Cardiac muscle cell (in vitro differentiated cells and primary cell): ENCODE results near the gene EYA4. TPM values are rescaled to one million over a fixed set of nuclear protein-coding genes. Genes with fewer than 3 reads are reported as not detected.

Experiments used
- DNase-seq, 2 donors: peaks; one replicate each; pipeline versions ENCODE4 v3.0.0 to v3.0.0-alpha.2; 2010 to 2017; ENCODE audit warnings: low read depth in 1 of 2, low spot score in 1 of 2
- H3K27ac ChIP-seq: fragments of 200-600 bp; sonication (generic); 2 replicates; pipeline ENCODE4 v1.5.1; 2016
- H3K27me3 ChIP-seq: fragments of 200-600 bp; sonication (generic); 2 replicates; pipeline ENCODE4 v1.6.0; 2016; ENCODE audit warnings: control low read depth
- H3K36me3 ChIP-seq: fragments of 200-600 bp; sonication (generic); 2 replicates; pipeline ENCODE4 v1.5.1; 2016; ENCODE audit warnings: control low read depth
- H3K4me1 ChIP-seq: fragments of 200-600 bp; sonication (generic); 2 replicates; pipeline ENCODE4 v1.8.1; 2017; ENCODE audit warnings: low read depth, mild to moderate bottlenecking, mixed run types
- H3K4me3 ChIP-seq: fragments of 200-600 bp; sonication (generic); 2 replicates; pipeline ENCODE4 v1.5.1; 2016; ENCODE audit warnings: mild to moderate bottlenecking
- H3K9me3 ChIP-seq: fragments of 200-600 bp; sonication (generic); 2 replicates; pipeline ENCODE4 v1.5.1; 2017; ENCODE audit warnings: low read depth, mild to moderate bottlenecking, control low read depth
- polyA plus RNA-seq: library from polyadenylated mRNA; unstranded; fragments of >200 nt; fragmentation: Nextera tagmentation; extraction: Ambion mirVana; gene quantifications from 2 replicates; pipeline ENCODE4 v1.2.1, GENCODE V29; 2016
- total RNA-seq: library from RNA; depleted of rRNA; stranded (reverse); fragments of >200 nt; gene quantifications from 2 replicates; pipeline ENCODE4 v1.2.3, GENCODE V29; 2016
- TF ChIP-seq, protein P1 (sequence below): IDR thresholded peaks from 2 replicates; pipeline ENCODE4 v1.5.1; 2012; ENCODE audit warnings: low read depth, mild to moderate bottlenecking, low read length

Gene EYA4
- total and polyA plus RNA-seq, 2 experiments from 2014 or later: 0.03 to 0.11 TPM

DNA sequence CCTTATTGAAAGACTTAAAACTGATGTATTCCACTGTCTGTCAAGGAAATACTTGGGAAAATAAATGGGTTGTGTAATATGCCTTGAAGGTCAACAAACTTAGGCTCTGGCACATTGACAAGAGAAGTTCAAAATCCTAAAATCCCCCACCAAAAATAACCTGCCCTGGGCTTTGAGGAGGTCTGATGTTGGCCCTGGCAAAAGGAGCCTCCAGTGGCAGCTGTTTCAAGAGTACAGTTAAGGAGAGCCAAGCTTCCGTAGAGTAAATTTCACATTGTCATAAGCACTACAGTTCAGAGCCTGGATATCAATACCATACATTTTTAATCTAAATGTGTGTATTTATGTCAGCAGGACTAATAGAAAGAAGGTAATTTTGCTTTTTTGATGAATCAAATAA lies 282.7 kb downstream of the EYA4 start:
- H3K27ac ChIP-seq: no peak overlapping the region
- DNase-seq: no peak
- H3K27me3 ChIP-seq: no peaks in the 10 kb centered on the region
- no peaks in the 10 kb centered on the region for H3K36me3 ChIP-seq
- no peak overlapping the region for H3K4me3 ChIP-seq
- TF ChIP-seq, protein P1, sequence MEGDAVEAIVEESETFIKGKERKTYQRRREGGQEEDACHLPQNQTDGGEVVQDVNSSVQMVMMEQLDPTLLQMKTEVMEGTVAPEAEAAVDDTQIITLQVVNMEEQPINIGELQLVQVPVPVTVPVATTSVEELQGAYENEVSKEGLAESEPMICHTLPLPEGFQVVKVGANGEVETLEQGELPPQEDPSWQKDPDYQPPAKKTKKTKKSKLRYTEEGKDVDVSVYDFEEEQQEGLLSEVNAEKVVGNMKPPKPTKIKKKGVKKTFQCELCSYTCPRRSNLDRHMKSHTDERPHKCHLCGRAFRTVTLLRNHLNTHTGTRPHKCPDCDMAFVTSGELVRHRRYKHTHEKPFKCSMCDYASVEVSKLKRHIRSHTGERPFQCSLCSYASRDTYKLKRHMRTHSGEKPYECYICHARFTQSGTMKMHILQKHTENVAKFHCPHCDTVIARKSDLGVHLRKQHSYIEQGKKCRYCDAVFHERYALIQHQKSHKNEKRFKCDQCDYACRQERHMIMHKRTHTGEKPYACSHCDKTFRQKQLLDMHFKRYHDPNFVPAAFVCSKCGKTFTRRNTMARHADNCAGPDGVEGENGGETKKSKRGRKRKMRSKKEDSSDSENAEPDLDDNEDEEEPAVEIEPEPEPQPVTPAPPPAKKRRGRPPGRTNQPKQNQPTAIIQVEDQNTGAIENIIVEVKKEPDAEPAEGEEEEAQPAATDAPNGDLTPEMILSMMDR: no peak
- H3K9me3 ChIP-seq: no peaks in the 10 kb centered on the region
- no peaks in the 10 kb centered on the region for H3K4me1 ChIP-seq

DNA sequence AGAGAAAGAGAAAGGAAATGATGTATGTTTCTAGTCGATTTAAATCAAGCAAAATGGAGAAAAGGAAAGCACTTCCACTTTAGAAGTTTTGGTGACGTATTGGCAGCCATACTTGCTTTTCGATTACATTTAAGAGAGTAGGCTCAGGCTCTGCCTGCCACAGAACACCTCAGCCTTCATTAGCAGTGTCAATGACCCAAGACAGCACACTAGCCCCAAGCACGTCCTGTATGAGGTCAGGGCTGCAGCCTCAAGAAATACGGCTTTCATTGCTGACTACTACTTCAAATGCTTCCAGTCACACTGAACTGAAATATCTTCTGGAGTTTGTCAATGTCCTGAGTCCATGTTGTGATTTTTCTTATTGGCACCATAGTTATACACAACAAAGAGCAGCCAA lies 285.3 kb downstream of the EYA4 start:
- Histone ChIP-seq H3K36me3 (no peaks in the 10 kb centered on the region), H3K4me1 (no peaks in the 10 kb centered on the region), H3K9me3 (no peaks in the 10 kb centered on the region), H3K27me3 (no peaks in the 10 kb centered on the region), H3K4me3 (no peak overlapping the region), H3K27ac (no peak overlapping the region)
- TF ChIP-seq, protein P1: no peak
- no peak for DNase-seq

DNA sequence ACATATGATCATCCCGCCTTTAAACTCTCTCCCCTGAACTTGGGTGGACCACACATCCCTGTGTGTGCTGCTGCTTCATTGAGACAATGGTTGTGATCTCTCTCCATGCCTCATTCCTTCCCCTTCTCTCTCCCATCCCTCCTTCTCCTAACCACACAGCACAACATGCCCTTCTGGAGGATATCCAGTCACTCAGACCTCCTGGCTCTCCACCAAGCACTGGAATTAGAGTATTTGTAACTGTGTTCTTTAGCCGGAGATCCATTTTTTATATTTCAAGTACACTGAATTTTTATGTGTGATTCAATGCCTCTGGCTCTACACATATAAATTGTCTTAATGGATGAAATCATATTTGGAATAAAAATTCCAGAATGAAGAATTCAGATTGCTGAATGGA lies 287.4 kb downstream of the EYA4 start:
- Histone ChIP-seq H3K27ac (no peak overlapping the region), H3K4me1 (no peaks in the 10 kb centered on the region), H3K9me3 (no peaks in the 10 kb centered on the region), H3K4me3 (no peak overlapping the region), H3K27me3 (no peaks in the 10 kb centered on the region), H3K36me3 (no peaks in the 10 kb centered on the region)
- TF ChIP-seq, protein P1: no peak
- no peak for DNase-seq

DNA sequence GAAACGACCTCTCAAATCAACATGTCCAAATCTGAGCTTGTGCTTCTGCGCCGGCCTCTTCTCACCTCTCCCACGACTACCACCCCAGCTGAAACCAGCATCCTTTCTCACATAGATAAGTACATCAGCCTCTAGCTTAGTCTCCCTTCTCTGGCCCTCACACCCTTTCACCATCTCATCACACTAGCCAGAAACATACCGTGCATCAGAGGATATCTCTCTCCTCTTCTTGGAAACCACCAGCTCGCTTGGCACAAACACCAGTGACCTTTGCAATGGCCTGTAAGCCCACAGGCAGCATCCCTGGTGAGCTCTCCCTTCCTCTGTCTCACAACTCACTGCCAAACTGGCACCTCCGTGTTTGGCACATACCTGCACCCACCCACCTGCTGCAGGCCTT lies 291.8 kb downstream of the EYA4 start:
- Histone ChIP-seq H3K36me3 (no peaks in the 10 kb centered on the region), H3K27ac (no peak overlapping the region), H3K9me3 (no peaks in the 10 kb centered on the region), H3K4me3 (no peak overlapping the region), H3K27me3 (no peaks in the 10 kb centered on the region), H3K4me1 (no peaks in the 10 kb centered on the region)
- no peak for DNase-seq
- TF ChIP-seq, protein P1: no peak

DNA sequence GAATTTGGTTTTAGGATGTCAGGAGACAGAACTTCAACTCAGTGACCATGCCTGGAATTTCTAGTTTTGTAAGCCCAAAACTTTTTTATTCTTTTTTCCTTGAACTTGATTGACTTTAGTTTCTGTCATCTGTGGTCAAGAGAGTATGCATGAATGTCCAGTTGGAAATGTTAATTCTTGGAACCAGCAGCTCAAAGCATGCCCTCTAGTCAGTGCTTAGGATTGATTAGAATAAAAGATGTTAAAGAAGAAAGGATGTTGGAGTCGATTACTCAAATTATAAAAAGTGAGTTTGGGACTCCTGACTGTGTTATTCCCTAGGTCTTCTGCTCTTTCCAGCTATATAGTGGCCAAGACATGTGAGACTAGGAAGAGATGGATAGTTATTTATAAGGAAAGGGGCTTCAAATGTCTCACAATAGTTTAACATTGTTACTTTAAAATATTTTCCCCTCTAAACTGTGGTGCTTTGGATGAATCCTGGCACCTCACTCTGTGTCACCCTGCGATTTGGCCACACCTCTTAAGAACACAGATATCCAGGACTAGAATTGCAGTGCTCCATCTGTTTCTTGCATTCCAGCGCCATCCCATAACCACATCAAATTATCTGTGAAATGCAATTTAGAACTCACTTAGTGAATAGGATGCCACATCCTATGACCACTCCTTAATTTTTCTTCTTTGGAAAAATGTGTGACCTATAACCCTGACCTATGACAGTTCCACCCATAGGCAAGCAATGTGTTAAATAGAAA lies 298.5 kb downstream of the EYA4 start:
- TF ChIP-seq, protein P1: no peak
- DNase-seq: no peak
- no peaks in the 10 kb centered on the region for H3K9me3 ChIP-seq
- no peaks in the 10 kb centered on the region for H3K27me3 ChIP-seq
- H3K27ac ChIP-seq: no peak overlapping the region
- no peaks in the 10 kb centered on the region for H3K4me1 ChIP-seq
- no peak overlapping the region for H3K4me3 ChIP-seq
- no peaks in the 10 kb centered on the region for H3K36me3 ChIP-seq
